Right ventricle myocardium inferior (tissue), 1 donor: ENCODE measurements around the gene PMEPA1. TPM values are rescaled to one million over a fixed set of nuclear protein-coding genes. Genes with fewer than 3 reads are reported as not detected.

ENCODE experiments used
- ATAC-seq: fragments of 200-7000 bp; cut with Tn5 transposase; one replicate; pipeline ENCODE4 v1.9.1; 2020; ENCODE audit warnings: mild to moderate bottlenecking, moderate library complexity
- DNase-seq: peaks from one replicate; pipeline ENCODE4 v3.0.0; 2021; ENCODE audit errors: missing footprints
- intact Hi-C: fragments of 100-400 bp; cut with DNase I; formaldehyde crosslinking; loops from one replicate; pipeline ENCODE4 v1.11.0; 2022
- total RNA-seq: library from RNA; stranded (reverse); fragmentation: NEBNext Ultra II Directional; extraction: Animal tissue kit (Norgen Biotek cat#: 25700); gene quantifications from one replicate; pipeline ENCODE4 v1.2.1, GENCODE V29; 2021
- donor health status: DM: no; HTN: yes; CAD: no; lungs with severe emphysema.

Gene PMEPA1
- total RNA-seq, 1 donor from 2014 or later: 23.9 TPM

GRCh38 chr20:57738484-57738883, 28.7 kb upstream of the PMEPA1 start:
- intact Hi-C loops: no loop called here
- ATAC-seq (no peak), DNase-seq (no peak)

- ATAC-seq (no peak), DNase-seq (no peak)
- intact Hi-C loops: no loop called here
Measured at GRCh38 chr20:57738053-57738452, 28.2 kb upstream of the PMEPA1 start.

GRCh38 chr20:57737349-57737748, 27.5 kb upstream of the PMEPA1 start:
- DNase-seq (no peak), ATAC-seq (no peak)
- intact Hi-C loops: no loop called here

- ATAC-seq (no peak), DNase-seq (no peak)
- intact Hi-C loops: no loop called here
Measured at GRCh38 chr20:57736738-57737347, 27.0 kb upstream of the PMEPA1 start.

GRCh38 chr20:57735831-57736737, 26.3 kb upstream of the PMEPA1 start:
- ATAC-seq (no peak), DNase-seq (no peak)
- intact Hi-C loops: no loop called here

GRCh38 chr20:57734754-57735153, 24.9 kb upstream of the PMEPA1 start:
- DNase-seq (no peak), ATAC-seq (no peak)
- intact Hi-C loops: no loop called here

GRCh38 chr20:57732226-57732625, 22.4 kb upstream of the PMEPA1 start:
- DNase-seq (no peak), ATAC-seq (no peak)
- intact Hi-C loops: no loop called here

- no peak for ATAC-seq
- intact Hi-C loops: no loop called here
- no peak for DNase-seq
Measured at GRCh38 chr20:57728762-57729161, 18.9 kb upstream of the PMEPA1 start.

- intact Hi-C loops: no loop called here
- DNase-seq: no peak
- no peak for ATAC-seq
Measured at GRCh38 chr20:57727863-57728262, 18.0 kb upstream of the PMEPA1 start.

GRCh38 chr20:57725636-57726035, 15.8 kb upstream of the PMEPA1 start:
- intact Hi-C loops: no loop called here
- DNase-seq: no peak
- no peak for ATAC-seq

GRCh38 chr20:57724610-57725405, 15.0 kb upstream of the PMEPA1 start:
- DNase-seq (no peak), ATAC-seq (no peak)
- intact Hi-C loops: no loop called here

GRCh38 chr20:57723816-57724215, 14.0 kb upstream of the PMEPA1 start:
- DNase-seq (no peak), ATAC-seq (no peak)
- intact Hi-C loops: no loop called here

GRCh38 chr20:57719951-57720350, 10.1 kb upstream of the PMEPA1 start:
- ATAC-seq: no peak
- intact Hi-C loops: loop anchor here (2.0 to 10.0 kb wide), 2 partner anchors 89 to 365 kb away; no protein-coding TSS in a partner anchor
- no peak for DNase-seq

GRCh38 chr20:57718490-57719009, 8.7 kb upstream of the PMEPA1 start:
- intact Hi-C loops: loop anchor here (2.0 to 10.0 kb wide), 2 partner anchors 90 to 366 kb away; no protein-coding TSS in a partner anchor
- ATAC-seq: peak; percentile 96
- DNase-seq: peak; percentile 98

- intact Hi-C loops: loop anchor here (2.0 to 10.0 kb wide), 2 partner anchors 91 to 367 kb away; no protein-coding TSS in a partner anchor
- ATAC-seq: no peak
- DNase-seq: no peak
Measured at GRCh38 chr20:57717797-57718196, 8.0 kb upstream of the PMEPA1 start.

- ATAC-seq (peak; percentile 67), DNase-seq (no peak)
- intact Hi-C loops: loop anchor here (10.0 kb wide), 1 partner anchor 368 kb away; no protein-coding TSS in a partner anchor
Measured at GRCh38 chr20:57716901-57717300, 7.1 kb upstream of the PMEPA1 start.

GRCh38 chr20:57716202-57716601, 6.4 kb upstream of the PMEPA1 start:
- intact Hi-C loops: loop anchor here (10.0 kb wide), 1 partner anchor 369 kb away; no protein-coding TSS in a partner anchor
- DNase-seq: no peak
- ATAC-seq: no peak

GRCh38 chr20:57715268-57715904, 5.6 kb upstream of the PMEPA1 start:
- DNase-seq (no peak), ATAC-seq (no peak)
- intact Hi-C loops: loop anchor here (10.0 kb wide), 1 partner anchor 369 kb away; no protein-coding TSS in a partner anchor
